GM21529 (cell line): ENCODE measurements around the gene WDR47.
"Not testable (repeated sequence)": the region's sequence is repeated elsewhere in the genome, so short reads cannot be mapped to it uniquely, and the experiment has no call there.

Experiments used
- ATAC-seq: cut with Tn5 transposase; IDR thresholded peaks from one replicate; pipeline ENCODE4 v1.9.1; 2021; ENCODE audit not compliant: unreplicated experiment

Gene WDR47

DNA sequence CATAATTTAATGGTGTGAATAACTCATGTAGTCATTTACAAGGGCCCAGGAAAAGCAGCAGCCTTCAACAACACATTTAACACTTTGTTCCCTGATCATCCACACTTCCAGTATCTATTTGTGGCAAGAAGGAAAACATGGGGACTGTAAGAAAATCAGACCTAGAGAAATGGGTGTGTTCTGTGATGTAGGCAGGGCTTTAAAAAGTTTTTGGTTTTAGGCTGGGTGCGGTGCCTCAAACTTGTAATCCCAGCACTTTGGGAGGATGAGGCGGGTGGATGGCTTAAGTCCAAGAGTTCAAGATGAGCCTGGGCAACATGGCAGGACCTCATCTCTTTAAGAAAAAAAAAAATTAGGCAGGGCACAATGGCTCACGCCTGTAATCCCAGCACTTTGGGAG lies 14.2 kb upstream of the WDR47 start:
- no peak for ATAC-seq

DNA sequence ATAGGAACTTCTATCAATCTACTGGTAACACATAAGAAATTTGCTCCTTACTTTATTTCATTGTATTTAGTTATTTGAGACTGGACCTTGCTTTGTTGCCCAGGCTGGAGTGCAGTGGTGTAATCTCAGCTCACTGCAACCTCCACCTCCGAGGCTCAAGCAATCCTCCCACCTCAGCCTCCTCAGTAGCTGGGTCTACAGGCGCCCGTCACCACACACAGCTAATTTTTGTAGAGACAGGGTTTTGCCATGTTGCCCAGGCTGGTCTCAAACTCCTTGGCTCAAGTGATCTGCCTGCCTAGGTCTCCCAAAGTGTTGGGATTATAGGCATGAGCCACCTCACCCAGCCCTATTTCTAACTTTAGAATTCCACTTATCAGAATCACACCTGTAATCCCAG lies 10.2 kb upstream of the WDR47 start:
- ATAC-seq = not testable (repeated sequence)

DNA sequence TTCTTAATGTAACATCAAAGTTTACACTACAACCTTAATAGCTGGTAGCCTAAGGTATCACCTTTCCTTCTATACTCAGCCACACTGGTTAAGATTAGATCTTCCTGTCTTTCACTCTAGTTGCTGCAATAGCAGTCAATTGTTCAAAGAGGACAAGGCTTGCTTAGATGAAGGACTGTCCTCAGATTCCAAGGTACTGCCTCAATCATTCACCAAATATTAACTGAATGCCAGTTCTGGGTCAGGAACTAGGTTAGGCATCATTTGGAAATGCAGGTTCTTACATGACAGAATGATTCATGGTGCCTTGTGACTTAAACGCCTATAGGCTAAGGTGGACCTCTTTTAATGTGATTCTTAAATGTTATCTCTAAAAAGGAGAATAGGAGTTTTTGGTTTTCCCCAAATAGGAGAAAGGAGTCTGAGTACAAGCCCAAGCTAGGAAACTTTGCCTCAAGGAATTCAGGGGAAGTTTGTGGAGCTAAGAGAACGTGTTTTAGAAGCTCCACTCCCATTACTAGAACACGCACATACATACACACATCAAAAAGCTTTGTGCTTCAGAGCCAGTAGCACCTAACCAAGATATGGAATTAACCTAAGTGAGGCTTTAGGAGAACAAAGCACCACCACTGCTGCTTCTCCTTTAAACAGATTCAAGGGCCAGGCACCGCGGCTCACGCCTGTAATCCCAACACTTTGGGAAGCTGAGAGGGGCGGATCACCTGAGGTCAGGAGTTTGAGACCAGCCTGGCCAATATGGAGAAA lies 8.5 kb upstream of the WDR47 start:
- ATAC-seq = no peak

DNA sequence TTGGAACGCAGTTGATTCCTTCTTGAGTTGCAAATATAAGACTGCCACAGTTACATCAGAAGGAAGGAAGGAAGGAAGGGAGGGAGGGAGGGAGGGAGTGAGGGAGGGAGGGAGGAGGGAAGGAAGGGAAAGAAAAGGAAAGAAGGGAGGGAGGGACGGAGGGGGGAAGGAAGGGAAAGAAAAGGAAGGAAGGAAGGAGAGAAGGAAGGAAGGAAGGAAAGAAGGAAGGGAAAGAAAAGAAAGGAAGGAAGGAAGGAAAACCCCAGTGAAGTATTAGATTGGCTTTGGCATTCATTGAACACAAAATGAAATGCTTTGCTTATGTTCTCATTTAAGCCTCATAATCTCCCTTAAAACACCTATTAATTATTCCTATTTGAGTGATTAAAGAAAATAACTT lies 6.4 kb upstream of the WDR47 start:
- ATAC-seq = no peak

DNA sequence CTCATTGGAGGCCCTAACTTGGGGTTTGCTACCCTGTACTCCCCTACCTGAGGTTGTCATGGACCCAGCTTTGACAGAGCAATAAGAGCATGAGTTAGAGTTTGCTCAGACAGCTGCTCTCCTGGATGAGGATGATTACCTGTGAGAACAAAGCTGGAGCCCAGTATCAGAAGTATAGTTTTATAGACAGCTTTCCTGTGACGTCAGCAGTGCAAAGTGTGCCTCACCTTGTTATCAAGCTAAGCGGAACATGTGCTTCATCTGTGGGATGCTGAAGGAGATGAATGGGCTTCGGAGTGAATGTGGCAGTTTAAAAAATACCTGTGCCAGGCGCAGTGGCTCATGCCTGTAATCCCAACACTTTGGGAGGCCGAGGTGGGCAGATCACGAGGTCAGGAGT lies 5.4 kb upstream of the WDR47 start:
- no peak for ATAC-seq

DNA sequence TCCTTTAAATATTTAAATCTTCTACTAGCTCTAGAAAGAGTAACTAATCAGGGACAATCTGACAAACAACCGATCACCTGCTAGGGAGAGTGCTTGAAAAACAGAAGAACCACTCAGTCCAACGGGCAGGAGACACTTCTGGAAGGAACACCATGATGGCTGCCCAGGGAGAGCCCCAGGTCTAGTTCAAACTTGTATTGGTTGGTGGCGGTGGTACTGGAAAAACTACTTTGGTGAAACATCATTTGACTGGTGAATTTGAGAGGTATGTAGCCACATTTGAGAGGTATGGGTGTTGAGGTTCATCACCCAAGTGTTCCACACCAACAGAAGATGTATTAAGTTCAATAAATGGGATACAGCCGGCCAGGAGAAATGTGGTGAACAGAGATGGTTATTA lies 4.8 kb upstream of the WDR47 start:
- no peak for ATAC-seq

DNA sequence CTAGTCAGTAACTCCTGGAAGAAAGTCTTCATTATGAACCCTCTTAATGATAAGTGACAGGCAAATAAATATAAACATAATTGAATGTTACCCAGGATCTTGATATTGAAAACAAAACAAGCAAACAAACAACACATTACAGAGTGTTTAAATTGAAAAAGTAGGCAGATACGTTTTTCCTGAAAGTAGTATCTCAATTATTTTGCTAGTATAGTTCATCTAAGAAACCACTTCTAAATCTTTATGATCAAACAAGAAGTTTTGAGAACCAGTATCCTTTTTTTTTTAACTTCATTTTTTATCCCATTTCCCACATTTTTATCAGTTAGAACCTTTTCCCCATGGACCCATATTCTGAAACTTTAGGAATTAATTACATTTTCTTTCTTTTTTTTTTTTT lies 3.7 kb upstream of the WDR47 start:
- no peak for ATAC-seq

DNA sequence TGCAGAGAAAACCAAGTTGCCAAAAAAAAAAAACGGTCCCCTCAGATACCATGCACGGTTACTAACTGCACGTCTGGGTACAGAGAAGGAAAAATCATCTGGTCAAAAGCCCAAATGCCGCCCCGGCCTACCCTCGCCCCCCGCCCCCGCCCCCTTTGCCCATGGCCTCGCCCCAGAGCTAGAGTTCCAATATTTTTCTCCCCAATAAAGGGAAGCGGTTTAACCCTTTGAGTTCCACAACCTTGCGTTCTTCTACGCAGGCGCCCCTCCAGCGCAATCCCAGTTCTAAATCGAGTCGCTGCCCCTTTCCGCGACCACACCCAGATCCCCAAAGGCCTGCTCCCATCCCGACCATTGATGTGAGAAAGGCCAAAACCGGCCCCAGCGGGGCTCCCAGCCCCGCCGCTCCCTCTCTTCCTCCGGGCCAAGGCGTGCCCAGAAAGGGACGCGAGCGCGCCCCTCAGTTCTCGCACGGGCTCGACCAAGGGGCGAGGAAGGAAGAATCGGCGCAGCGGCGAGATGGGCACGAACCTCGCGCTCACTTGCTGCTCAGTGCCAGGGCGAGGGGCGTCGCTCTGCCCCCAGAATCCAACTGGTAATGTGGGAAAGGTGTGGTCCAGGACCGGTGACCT lies 797 bp downstream of the WDR47 start:
- peak; percentile 30 for ATAC-seq

DNA sequence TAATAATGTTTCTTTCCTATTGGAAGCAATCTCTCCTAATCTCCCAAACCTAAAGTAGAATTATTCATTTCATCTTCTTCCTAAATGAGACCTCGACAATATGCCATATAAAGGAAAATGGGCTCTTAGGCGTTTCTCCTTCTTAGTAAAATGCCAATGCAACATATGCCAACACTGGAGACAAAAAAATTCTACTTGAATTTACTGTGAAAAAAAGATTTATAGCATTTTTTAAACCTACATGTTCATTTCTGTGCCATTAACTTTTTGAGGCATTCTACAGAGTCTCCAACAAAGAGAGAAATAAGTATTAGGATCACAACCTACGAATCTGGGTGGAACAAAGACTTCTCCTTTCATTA lies 1.3 kb downstream of the WDR47 start:
- ATAC-seq = no peak

DNA sequence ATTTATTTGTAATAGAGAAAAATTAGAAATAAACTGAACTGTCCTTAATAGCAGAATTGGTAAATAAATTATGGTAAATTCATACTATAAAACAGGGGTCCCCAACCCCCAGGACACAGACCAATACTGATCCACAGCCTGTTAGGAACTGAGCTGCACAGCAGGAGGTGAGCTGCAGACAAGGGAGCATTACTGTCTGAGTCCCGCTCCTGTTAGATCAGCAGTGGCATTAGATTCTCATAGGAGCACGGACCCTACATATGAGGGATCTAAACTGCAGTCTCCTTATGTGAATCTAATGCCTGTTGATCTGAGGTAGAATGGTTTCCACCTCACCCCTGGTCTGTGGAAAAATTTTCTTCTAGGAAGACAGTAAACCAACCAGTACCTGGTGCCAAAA lies 7.5 kb downstream of the WDR47 start:
- ATAC-seq = no peak

DNA sequence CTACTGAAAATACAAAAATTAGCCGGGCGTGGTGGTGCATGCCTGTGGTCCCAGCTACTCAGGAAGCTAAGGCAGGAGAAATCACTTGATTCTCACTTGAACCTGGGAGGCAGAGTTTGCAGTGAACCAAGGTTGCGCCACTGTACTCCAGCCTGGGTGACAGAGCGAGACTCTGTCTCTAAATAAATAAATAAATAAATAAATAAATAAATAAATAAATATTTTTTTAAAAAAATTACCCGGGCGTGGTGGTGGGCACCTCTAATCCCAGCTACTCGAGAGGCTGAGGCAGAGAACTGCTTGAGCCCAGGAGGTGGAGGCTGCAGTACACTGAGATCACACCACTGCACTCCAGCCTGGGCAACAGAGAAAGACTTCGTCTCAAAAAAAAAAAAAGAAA lies 12.4 kb downstream of the WDR47 start:
- not testable (repeated sequence) for ATAC-seq

DNA sequence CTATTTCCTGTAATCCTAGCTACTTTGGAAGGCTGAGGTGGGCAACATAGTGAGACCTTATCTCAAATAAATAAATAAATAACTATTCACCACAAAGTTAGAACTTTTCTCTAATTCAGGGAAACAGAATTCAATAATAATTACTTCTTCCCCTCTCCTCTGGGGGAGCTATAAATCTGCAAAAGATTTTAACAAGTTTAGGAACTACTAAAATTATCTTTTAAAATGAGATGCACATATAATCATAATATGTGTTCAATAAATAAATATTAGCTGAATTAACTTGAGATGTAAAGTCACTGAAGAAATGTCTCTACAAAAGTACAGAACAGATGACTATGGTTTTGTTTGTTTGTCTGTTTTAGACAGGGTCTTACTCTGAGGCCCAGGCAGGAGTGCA lies 14.1 kb downstream of the WDR47 start:
- no peak for ATAC-seq

DNA sequence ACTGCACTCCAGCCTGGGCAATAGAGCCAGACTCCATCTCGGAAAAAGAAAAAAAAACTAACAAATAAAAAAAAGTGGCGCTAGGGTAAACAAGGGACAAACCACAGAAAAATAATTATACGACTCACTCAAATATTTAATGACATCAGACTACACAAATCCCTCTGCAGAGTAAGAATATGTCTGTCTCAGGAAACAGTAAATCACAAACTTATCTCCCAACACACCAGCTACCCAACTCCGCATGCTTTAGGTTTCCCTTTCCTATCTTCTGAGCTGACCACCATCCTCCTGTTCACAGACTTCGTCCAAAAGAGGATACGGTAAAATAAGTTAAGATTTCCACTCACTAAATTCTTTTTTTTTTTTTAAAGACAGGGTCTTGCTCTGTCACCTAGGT lies 16.2 kb downstream of the WDR47 start:
- ATAC-seq = no peak

DNA sequence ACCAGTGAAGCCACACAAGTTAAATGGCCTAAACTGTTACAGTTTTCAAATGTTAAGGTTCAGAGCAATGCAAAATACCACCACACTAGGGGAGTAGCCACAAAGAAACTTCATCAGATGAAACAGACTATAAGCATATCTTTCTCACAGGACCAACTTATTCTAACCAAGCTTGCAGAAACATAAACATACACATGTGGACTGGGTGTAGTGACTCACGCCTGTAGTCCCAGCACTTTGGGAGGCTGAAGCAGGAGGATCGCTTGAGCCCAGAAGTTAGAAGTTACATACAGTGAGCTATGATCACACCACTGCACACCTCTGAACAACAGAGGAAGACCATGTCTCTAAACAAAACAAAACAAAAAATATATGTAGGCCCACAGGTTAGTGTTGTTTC lies 17.3 kb downstream of the WDR47 start:
- ATAC-seq = no peak

DNA sequence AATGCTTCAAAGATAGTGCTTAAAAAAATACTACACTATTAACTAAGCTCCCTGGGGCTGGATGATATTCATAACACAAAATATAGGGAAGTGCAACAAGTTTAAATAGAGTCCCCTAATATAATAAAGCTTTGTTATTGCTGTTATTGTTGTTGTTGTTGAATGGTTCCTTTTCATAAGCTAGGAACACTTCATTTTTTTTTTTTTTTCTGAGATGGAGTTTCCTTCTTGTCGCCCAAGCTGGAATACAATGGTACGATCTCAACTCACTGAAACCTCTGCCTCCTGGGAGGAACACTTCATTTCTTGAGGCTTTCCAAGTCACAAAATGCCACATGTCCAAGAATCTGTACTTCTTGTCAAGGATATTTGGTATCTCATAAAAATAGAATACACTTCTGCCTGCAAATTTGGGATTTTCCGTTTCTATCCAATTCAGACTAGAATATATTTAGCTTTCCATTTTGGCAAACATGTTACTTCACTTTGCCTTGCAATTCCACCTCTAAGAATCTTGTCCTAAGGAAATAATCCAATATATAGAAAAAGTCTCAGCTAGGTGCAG lies 21.1 kb downstream of the WDR47 start:
- no peak for ATAC-seq

DNA sequence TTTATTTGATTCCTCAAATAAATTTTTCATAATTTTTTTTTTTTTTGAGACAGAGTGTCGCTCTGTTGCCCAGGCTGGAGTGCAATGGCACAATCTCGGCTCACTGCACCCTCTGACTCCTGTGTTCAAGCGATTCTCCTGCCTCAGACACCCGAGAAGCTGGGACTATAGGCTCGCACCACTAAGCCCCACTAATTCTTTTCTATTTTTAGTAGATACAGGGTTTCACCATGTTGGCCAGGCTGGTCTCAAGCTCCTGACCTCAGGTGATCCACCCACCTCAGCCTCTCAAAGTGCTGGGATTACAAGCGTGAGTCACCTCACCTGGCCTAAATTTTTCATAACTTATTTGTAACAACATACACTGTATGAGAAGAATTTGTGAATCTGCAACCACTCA lies 24.2 kb downstream of the WDR47 start:
- ATAC-seq = not testable (repeated sequence)

DNA sequence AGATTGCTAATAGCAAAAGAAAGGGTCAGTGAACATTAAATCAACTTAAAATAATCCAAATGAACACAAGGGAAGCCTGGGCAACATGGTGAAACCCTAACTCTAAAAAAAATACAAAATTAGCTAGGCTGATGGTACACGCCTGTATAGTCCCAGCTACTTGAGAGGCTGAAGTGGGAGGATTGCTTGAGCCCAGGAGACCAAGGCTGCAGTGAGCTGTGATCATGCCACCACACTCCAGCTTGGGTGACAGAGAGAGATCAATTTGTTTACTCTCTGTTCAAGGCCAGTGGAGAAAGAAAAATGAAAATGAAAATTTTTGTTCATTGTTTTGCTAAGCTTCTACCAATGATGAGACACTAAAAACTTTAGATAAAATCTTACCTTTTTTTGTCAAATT lies 24.8 kb downstream of the WDR47 start:
- no peak for ATAC-seq

DNA sequence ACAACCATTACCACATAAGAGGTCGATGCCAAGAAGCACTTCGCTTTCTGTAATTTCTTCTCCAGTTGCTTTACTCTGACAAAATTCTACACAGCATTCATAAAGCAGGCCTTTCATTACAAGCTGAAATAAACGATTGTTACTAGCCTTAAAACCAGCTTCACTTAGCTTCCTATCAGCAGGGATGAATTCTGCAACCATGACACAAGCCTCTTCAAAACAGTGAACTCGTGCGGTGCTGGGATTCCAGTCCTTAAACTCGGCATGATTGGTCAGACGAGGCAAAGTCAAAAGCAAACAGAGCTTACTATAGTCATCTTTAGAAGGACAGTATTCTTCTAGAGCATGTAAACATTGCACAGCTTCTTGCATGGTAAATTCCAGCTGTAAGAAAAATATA lies 30.6 kb downstream of the WDR47 start:
- ATAC-seq = no peak

DNA sequence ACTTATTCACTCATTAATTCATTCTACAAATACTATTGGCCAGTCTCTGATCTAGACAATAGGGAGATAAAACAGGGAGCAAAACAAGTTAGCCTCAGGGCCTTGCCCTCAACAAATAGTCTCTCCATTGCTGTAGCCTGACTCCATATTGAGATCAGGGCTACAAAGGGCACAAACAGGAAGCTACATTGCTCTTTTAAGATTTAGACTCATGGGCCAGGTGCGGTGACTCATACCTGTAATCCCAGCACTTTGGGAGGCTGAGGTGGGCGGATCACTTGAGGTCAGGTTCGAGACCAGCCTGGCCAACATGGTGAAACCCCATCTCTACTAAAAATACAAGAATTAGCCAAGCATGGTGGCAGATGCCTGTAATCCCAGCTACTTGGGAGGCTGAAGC lies 45.3 kb downstream of the WDR47 start:
- not testable (repeated sequence) for ATAC-seq

DNA sequence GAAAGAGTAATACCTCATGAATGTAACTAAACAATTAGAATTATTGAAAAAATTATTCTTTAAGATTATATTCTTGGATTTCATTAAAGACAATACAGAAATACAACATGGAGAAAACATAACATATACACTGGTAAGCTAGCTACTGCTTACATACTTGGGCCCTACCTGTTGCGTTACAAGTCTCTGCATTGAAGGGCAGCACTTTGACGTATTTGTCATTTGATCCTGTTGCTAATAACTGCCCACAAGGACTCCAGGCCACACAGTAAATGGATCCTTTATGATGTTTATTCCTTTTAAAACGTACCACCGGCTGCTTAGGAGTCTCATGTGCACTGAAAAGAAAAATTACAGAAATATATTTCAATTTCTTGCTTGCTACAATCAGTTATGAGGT lies 58.8 kb downstream of the WDR47 start:
- no peak for ATAC-seq

DNA sequence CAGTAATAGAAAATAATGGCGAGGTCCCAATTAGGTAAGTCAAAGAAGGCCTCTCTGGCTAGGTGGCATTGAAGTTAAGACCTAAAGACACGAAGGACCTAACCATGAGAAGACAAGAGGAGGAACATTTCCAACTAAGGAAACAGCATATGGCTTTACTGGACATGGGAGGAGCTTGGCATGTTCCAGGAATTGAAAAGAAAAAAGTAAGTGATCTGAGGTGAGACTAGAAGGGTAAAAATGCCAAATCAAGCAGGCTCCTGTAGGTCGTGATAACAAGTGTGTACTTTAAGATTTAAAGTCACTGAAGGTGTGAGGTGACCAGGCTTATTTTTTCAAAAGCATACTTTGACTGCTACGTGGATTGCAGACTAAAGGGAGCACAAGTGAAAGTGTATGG lies 65.2 kb downstream of the WDR47 start:
- no peak for ATAC-seq

DNA sequence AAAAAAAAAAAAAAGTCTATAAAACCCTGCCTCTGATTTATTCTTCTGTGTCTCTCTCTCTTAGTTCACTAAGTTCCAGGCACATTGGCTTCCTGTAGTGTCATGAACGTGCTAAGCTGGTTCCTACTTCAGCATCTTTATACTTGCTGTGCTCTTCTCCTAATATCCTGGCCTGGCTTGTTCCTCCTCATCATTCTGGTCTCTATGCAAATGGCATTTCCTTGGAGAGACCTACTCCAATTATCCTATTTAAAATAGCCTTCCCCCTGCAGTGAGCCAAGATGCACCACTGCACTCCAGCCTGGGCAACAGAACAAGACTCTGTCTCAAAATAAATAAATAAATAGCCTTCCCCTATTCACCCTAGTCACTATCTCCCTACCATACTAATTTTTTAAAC lies 69.0 kb downstream of the WDR47 start:
- no peak for ATAC-seq

DNA sequence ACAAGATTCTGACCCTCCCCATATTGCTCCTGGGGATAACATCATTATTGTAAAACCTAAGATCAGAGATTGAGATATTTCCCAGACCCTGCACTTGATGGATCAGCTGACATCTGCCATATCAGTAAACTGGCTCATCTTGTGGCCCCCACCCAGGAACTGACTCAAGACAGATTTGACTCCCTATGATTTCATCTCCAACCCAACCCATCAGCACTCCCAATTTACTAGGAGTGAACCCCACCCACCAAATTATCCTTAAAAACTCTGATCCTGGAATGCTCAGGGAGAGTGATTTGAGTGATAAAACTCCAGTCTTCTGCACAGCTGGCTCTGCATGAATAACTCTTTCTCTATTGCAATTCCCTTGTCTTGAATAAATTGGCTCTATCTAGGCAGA lies 72.6 kb downstream of the WDR47 start:
- ATAC-seq = no peak
